ENCODE results near the gene SEZ6L2. TPM values are rescaled to one million over a fixed set of nuclear protein-coding genes. Genes with fewer than 3 reads are reported as not detected.

SEZ6L2 gene
- total and polyA plus RNA-seq, 2 of the 13 experiments (the other 11 are each of a cell fraction or from before 2014, with no cell fraction given): 14.9 to 16.9 TPM

DNA sequence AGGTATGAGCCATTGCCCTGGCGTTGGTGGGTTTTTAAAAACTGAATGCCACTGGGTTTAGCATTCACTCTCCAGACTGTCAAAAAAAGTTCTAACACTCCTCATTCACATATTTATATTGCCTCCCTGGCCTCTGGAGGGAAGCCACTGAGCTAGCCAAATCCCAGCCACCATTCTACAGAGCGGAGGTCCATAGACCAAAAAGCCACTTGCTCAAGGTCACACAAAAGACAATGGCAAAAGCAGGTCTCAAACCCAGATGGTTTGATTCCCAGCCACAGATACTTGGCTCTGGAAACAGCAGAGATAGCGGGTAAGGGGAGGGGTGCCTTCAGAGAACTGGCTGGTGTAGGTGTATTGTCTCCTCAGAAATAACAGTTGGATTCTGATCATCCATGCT lies 18.3 kb downstream of the SEZ6L2 start:
- ChIA-PET POLR2A (interaction anchor here (0.7 to 1.0 kb wide), 2 partner anchors 11 to 73 kb away, joined by 4 read pairs; no protein-coding TSS in a partner anchor), CTCF (ENCODE audit: low intra/inter-chr PET ratio, low total read pairs) (no interaction called here)
- H3K4me3 ChIP-seq (replicated peaks in 1 of 3; ENCODE audit: insufficient read depth in 1 of 3, low read depth in 2 of 3, low read length in 3 of 3): no peak overlapping the region
- H3K79me2 ChIP-seq (ENCODE audit: insufficient read depth, low read length): no peaks in the 10 kb centered on the region
- no peak overlapping the region for H3K9ac ChIP-seq (ENCODE audit: insufficient read depth, low read depth, low read length)
- H3K27ac ChIP-seq (ENCODE audit: extremely low read length, insufficient read depth, low read length): peak overlapping the region; percentile 12
- FAIRE-seq (peak; percentile 50), ATAC-seq (peak; percentile 61), DNase-seq (ENCODE audit: low spot score) (peak; percentile 38)
- H3K9me3 ChIP-seq (ENCODE audit: low read length): no peaks in the 10 kb centered on the region
- intact Hi-C loops (cut with micrococcal nuclease; ENCODE audit: unreplicated experiment): no loop called here
- H2AFZ ChIP-seq (ENCODE audit: low read length): no peak overlapping the region
- peaks cover 4 to 15% of the 10 kb centered on the region in 2 experiments; a peak in 3 of 5 replicates for H3K36me3 ChIP-seq (replicated peaks in 1 of 2; ENCODE audit: control insufficient read depth in 1 of 2, insufficient read depth in 2 of 2, low read length in 2 of 2)
- no peaks in the 10 kb centered on the region for H3K27me3 ChIP-seq (ENCODE audit: control insufficient read depth in 1 of 2, insufficient read depth in 2 of 2, low read length in 2 of 2)
- in situ Hi-C loops (cut with HindIII; ENCODE audit: extremely low pct_ligation_motif_present, low pct_unique_long_range_greater_than_20kb): no loop called here
- H3K4me2 ChIP-seq (ENCODE audit: low read depth, low read length): no peak overlapping the region
- no peaks in the 10 kb centered on the region for H4K20me1 ChIP-seq (ENCODE audit: insufficient read depth, low read length)
- H3K4me1 ChIP-seq (ENCODE audit: insufficient read depth, low read length): peaks cover 12% of the 10 kb centered on the region
- BruUV-seq (replicated peaks): no TSS peak
- 98% methylated on average over 3 of the region's 3 CpGs for WGBS (ENCODE audit: low lambda C conversion rate)
- TF ChIP-seq, protein P1, sequence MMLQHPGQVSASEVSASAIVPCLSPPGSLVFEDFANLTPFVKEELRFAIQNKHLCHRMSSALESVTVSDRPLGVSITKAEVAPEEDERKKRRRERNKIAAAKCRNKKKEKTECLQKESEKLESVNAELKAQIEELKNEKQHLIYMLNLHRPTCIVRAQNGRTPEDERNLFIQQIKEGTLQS (CRISPR knock-in tag; IDR thresholded peaks at IDR 0.05): no peak
- TF ChIP-seq, protein P2, sequence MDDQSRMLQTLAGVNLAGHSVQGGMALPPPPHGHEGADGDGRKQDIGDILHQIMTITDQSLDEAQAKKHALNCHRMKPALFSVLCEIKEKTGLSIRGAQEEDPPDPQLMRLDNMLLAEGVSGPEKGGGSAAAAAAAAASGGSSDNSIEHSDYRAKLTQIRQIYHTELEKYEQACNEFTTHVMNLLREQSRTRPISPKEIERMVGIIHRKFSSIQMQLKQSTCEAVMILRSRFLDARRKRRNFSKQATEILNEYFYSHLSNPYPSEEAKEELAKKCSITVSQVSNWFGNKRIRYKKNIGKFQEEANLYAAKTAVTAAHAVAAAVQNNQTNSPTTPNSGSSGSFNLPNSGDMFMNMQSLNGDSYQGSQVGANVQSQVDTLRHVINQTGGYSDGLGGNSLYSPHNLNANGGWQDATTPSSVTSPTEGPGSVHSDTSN (CRISPR knock-in tag; IDR thresholded peaks at IDR 0.05; ENCODE audit: borderline replicate concordance): no peak
- TF ChIP-seq, protein P3, sequence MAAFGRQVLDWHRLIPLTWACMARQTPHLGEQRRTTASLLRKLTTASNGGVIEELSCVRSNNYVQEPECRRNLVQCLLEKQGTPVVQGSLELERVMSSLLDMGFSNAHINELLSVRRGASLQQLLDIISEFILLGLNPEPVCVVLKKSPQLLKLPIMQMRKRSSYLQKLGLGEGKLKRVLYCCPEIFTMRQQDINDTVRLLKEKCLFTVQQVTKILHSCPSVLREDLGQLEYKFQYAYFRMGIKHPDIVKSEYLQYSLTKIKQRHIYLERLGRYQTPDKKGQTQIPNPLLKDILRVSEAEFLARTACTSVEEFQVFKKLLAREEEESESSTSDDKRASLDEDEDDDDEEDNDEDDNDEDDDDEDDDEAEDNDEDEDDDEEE (CRISPR knock-in tag; IDR thresholded peaks at IDR 0.05): no peak
- TF ChIP-seq ZNF776 (CRISPR knock-in tag; IDR thresholded peaks at IDR 0.05) (no peak), ZFP90 (CRISPR knock-in tag; IDR thresholded peaks at IDR 0.05; ENCODE audit: borderline replicate concordance) (no peak), XBP1 (CRISPR knock-in tag; IDR thresholded peaks at IDR 0.05) (no peak), ZNF501 (CRISPR knock-in tag; IDR thresholded peaks at IDR 0.05) (0 out of 2 replicates have a peak, but pooled peaks have one; percentile 35), SOX5 (CRISPR knock-in tag; IDR thresholded peaks at IDR 0.05; ENCODE audit: borderline replicate concordance) (peak; percentile 45; the same call in 1 of the 2 replicates), ZNF430 (CRISPR knock-in tag; IDR thresholded peaks at IDR 0.05) (no peak), ZMYM2 (CRISPR knock-in tag; IDR thresholded peaks at IDR 0.05) (peak; percentile 54; the same call in 1 of the 2 replicates), SALL2 (CRISPR knock-in tag; IDR thresholded peaks at IDR 0.05) (no peak), SOX13 (IDR thresholded peaks at IDR 0.05) (no peak), SOX13 (CRISPR knock-in tag; conservative IDR thresholded peaks at IDR 0.05 in 1 of 2, IDR thresholded peaks at IDR 0.05 in 1 of 2) (peak in 1 of 2 experiments; percentile 71; a peak in 2 of 4 replicates)
- TF ChIP-seq, protein P4, sequence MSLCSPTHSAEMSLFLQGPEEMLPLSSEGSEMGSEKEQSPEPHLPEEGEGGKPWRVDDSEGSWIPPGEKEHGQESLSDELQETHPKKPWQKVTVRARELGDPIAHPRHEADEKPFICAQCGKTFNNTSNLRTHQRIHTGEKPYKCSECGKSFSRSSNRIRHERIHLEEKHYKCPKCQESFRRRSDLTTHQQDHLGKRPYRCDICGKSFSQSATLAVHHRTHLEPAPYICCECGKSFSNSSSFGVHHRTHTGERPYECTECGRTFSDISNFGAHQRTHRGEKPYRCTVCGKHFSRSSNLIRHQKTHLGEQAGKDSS (CRISPR knock-in tag; IDR thresholded peaks at IDR 0.05; ENCODE audit: borderline replicate concordance, low read depth): no peak
- TF ChIP-seq, protein P5, sequence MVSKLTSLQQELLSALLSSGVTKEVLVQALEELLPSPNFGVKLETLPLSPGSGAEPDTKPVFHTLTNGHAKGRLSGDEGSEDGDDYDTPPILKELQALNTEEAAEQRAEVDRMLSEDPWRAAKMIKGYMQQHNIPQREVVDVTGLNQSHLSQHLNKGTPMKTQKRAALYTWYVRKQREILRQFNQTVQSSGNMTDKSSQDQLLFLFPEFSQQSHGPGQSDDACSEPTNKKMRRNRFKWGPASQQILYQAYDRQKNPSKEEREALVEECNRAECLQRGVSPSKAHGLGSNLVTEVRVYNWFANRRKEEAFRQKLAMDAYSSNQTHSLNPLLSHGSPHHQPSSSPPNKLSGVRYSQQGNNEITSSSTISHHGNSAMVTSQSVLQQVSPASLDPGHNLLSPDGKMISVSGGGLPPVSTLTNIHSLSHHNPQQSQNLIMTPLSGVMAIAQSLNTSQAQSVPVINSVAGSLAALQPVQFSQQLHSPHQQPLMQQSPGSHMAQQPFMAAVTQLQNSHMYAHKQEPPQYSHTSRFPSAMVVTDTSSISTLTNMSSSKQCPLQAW (CRISPR knock-in tag; IDR thresholded peaks at IDR 0.05): peak; percentile 62
- TF ChIP-seq, protein P6, sequence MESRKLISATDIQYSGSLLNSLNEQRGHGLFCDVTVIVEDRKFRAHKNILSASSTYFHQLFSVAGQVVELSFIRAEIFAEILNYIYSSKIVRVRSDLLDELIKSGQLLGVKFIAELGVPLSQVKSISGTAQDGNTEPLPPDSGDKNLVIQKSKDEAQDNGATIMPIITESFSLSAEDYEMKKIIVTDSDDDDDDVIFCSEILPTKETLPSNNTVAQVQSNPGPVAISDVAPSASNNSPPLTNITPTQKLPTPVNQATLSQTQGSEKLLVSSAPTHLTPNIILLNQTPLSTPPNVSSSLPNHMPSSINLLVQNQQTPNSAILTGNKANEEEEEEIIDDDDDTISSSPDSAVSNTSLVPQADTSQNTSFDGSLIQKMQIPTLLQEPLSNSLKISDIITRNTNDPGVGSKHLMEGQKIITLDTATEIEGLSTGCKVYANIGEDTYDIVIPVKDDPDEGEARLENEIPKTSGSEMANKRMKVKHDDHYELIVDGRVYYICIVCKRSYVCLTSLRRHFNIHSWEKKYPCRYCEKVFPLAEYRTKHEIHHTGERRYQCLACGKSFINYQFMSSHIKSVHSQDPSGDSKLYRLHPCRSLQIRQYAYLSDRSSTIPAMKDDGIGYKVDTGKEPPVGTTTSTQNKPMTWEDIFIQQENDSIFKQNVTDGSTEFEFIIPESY (CRISPR knock-in tag; IDR thresholded peaks at IDR 0.05): 0 out of 2 replicates have a peak, but pooled peaks have one; percentile 30

Data from HepG2 (cell line).